ENCODE data around the gene MMP2.

DNA sequence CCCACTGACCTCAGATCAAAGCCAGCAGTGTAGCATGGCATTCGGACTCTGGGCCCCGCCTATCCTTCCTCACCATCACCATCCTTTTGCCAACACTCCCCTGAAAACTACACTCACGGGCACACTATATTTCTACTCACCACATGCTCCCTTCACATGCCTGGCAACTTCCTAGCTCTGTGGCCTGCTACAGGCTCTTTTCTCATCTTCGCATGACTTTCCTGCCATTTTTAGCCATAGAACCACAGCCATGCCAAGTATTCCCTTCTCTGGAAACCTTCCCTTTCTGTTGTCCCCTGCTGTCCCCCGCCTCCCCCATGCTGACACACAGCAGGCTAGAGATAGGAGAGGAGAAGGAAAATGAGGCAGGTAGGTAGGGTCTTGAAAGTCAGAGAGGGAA, 45.5 kb upstream of the MMP2 start:
- TF ChIP-seq CTCF (conservative IDR thresholded peaks at IDR 0.05; ENCODE audit: low read depth in 2 of 2) (no peak), STAT1 (IDR thresholded peaks at IDR 0.05; ENCODE audit: unreplicated experiment) (no peak), POLR2AphosphoS5 (IDR thresholded peaks at IDR 0.05; ENCODE audit: low read depth) (no peak), NANOG (IDR thresholded peaks at IDR 0.05; ENCODE audit: borderline replicate concordance) (no peak), REST (IDR thresholded peaks at IDR 0.05; ENCODE audit: unreplicated experiment) (no peak), EZH2 (IDR thresholded peaks at IDR 0.05; ENCODE audit: low read depth, unreplicated experiment) (no peak), ZNF114 (CRISPR knock-in tag; IDR thresholded peaks at IDR 0.05) (no peak), CREB1 (CRISPR knock-in tag; IDR thresholded peaks at IDR 0.05; ENCODE audit: low read depth) (no peak), ZNF331 (CRISPR knock-in tag; IDR thresholded peaks at IDR 0.05; ENCODE audit: low read depth) (no peak), EZH2phosphoT487 (IDR thresholded peaks at IDR 0.05; ENCODE audit: unreplicated experiment) (no peak), JUNB (IDR thresholded peaks at IDR 0.05; ENCODE audit: unreplicated experiment) (no peak)
- TF ChIP-seq, protein P1, sequence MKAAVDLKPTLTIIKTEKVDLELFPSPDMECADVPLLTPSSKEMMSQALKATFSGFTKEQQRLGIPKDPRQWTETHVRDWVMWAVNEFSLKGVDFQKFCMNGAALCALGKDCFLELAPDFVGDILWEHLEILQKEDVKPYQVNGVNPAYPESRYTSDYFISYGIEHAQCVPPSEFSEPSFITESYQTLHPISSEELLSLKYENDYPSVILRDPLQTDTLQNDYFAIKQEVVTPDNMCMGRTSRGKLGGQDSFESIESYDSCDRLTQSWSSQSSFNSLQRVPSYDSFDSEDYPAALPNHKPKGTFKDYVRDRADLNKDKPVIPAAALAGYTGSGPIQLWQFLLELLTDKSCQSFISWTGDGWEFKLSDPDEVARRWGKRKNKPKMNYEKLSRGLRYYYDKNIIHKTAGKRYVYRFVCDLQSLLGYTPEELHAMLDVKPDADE (IDR thresholded peaks at IDR 0.05): no peak

Measured in GM23338 (cell line).